Measurements from ENCODE around the gene DCUN1D2.

The DCUN1D2 gene

DNA sequence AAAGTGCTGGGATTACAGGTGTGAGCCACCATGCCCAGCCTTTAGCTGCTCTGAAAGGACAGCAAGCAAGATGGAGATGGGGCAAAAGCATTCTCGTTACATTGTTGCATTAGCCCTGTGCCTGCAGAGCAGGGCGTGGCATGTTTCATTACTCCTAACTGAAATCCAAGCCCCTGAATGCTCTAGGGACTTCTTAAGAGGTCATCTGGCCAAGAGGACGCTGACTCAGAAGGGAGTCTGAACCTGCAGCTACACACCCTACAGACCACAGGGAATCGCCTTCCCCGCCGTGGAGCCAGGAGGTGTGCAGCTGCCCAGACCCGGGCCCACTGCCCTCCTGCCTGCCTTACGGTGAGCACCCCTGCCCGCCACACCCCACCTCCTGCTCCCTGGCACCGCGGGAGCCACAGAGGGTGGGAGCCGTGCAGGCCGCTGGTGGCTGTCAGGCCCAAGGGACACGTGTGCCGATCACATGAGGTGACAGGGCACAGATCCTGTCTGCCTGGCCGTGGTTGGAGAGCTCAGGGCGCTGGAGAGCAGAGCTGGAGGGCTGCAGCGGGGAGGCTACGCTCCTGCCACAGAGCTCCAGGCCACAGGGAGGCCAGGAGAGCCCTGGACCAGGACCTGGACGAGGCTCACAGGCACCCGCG lies 64.4 kb downstream of the DCUN1D2 start:
- DNase-seq (ENCODE audit: low spot score) = no peak
- no peak overlapping the region for H3K4me3 ChIP-seq
- no peak for TF ChIP-seq CTCF (IDR thresholded peaks at IDR 0.05)
- H3K27ac ChIP-seq = no peak overlapping the region

DNA sequence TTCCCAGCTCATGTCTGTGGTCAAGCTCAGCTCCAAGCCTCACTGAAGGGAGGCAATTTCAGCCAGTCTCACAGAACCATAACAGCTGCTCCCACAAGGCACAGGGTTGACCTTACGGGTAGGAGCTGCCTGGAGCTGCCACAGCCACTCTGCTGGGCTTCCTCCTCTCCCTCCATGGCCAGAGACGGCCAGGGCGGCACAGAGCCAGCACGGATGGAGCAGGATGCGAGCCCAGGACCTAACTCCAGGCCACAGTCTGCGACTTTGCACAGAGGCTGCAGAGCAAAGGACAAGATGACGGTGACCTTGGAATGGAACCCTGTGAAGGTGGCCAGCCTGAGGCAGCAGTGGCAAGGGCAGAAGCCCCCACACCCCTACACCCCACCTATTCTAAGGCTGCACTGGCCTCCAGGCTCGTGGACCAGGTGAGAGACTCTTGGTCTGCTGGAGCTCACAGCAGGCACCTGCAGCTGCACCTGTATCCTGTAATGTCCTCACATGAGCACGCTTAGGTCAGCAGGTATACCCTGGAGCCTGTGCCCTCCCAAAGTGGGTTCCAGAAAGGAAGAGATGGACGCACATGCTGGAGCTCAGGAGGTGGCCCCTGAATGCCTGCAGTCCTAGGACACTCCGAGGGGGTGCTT lies 66.9 kb downstream of the DCUN1D2 start:
- TF ChIP-seq CTCF (IDR thresholded peaks at IDR 0.05) = no peak
- no peak overlapping the region for H3K27ac ChIP-seq
- no peak overlapping the region for H3K4me3 ChIP-seq
- DNase-seq (ENCODE audit: low spot score) = no peak

DNA sequence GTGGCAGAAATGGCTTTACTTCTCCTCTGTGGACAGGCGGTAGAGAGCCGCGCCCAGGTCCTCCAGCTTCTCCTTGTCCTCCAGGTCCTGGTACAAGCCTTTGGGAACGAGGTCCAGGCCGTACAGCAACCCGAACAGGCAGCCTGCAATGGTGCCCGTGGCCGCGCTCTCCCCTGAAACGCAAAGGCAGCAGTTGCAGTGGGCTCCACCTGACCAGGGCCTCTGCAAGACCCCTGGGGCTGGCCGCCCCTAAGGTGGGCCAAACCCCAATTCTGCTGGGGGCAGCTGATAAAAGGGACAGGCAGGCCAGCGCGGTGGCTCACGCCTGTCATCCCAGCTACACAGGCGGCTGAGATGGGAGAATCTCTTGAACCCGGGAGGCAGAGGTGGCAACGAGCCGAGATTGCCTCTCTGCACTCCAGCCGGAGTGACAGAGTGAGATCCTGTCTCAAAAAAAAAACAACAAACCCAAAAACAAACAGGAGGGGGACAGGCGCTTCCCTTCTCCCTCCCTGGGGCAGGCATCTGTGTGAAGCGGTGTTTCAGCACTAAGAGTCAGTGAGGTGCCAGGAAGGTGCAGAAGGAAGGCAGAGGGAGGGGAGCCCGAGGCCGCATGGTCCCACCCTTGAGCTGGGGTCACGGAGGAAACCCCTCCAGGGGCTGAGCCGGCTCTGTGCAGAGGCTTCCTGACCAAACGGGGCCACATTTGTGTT lies 67.5 kb downstream of the DCUN1D2 start:
- Histone ChIP-seq H3K27ac (no peak overlapping the region), H3K4me3 (no peak overlapping the region)
- no peak for DNase-seq (ENCODE audit: low spot score)
- no peak for TF ChIP-seq CTCF (IDR thresholded peaks at IDR 0.05)

- TF ChIP-seq CTCF (IDR thresholded peaks at IDR 0.05) = no peak
- H3K27ac ChIP-seq = peak overlapping the region; percentile 35 to 48
- H3K4me3 ChIP-seq = no peak overlapping the region
- DNase-seq (ENCODE audit: low spot score) = no peak
Observed at GRCh38 chr13:113421673-113422270, 68.7 kb downstream of the DCUN1D2 start.

DNA sequence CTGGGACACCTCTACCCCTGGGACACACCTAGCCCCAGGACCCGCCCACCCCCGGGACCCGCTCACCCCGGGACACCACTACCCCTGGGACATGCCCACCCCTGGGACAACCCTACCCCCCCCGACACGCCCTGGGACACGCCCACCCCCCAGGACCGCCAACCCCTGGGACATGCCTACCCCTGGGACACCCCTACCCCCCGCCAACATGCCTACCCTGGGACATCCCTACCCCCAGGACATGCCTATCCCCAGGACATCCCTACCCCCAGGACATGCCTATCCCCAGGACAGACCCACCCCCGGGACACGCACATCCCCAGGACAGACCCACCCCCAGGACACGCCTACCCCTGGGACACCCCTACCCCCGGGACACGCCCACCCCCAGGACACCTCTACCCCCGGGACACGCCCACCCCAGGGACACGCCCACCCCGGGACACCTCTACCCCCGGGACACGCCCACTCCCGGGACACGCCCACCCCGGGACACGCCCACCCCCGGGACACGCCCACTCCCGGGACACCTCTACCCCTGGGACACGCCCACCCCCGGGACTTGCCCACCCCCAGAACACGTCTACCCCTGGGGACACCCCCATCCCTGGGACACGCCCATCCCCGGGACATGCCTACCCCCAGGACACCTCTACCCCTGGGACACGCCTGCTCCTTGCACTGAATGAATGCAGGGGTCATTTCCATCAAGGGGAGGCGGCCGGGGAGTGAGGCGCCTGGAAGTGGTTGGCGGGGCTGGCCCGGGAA lies 69.5 kb downstream of the DCUN1D2 start:
- Histone ChIP-seq H3K27ac (peak overlapping the region; percentile 35 to 48), H3K4me3 (no peak overlapping the region)
- no peak for TF ChIP-seq CTCF (IDR thresholded peaks at IDR 0.05)
- no peak for DNase-seq (ENCODE audit: low spot score)

DNA sequence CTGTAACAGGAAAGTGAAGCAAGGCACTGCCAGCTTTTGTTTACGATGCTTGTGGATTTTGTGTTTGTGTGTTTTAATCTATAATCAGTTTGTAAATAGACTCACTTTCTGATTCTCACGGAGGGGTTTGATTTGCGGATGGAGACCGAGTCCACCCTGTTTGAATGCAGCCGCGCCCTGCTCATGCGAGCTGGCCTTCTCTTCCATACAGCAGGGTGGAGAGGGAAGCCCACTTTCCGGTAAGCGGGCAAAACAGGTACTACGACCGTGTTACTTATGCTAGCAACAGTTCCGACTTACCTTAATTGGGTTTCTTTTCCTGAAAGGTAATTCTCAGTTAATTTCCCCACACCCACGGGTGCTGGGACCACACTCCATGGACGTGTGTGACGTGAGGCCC lies 70.3 kb downstream of the DCUN1D2 start:
- DNase-seq (ENCODE audit: low spot score) = no peak
- no peak overlapping the region for H3K4me3 ChIP-seq
- TF ChIP-seq CTCF (IDR thresholded peaks at IDR 0.05) = no peak
- no peak overlapping the region for H3K27ac ChIP-seq

Data from coronary artery (tissue), 2 donors.